Trophoblast cell (in vitro differentiated cells and primary cell): ENCODE measurements around the gene NDST1.
A peak's percentile ranks its signal among the peaks of the same experiment; 100 is the strongest.

Experiments used
- DNase-seq, 2 donors: peaks; one replicate each; pipeline ENCODE4 v3.0.0-alpha.2; 2016
- H2AFZ ChIP-seq: 2 replicates; pipeline ENCODE4 v1.6.1; 2013; ENCODE audit warnings: low read length, moderate library complexity, mild to moderate bottlenecking; ENCODE audit not compliant: insufficient read depth, poor library complexity
- H2AK5ac ChIP-seq: 2 replicates; pipeline ENCODE4 v1.6.1; 2013; ENCODE audit warnings: mild to moderate bottlenecking, low read length
- H2BK120ac ChIP-seq: 2 replicates; pipeline ENCODE4 v1.6.1; 2013; ENCODE audit warnings: low read length, mild to moderate bottlenecking, moderate library complexity; ENCODE audit not compliant: insufficient read depth, poor library complexity
- H2BK12ac ChIP-seq: 2 replicates; pipeline ENCODE4 v1.6.1; 2013; ENCODE audit warnings: mild to moderate bottlenecking, low read length, moderate library complexity
- H2BK5ac ChIP-seq: 2 replicates; pipeline ENCODE4 v1.6.1; 2013; ENCODE audit warnings: low read length, low read depth, moderate library complexity, mild to moderate bottlenecking; ENCODE audit not compliant: poor library complexity
- H3K14ac ChIP-seq: 2 replicates; pipeline ENCODE4 v1.6.1; 2013; ENCODE audit warnings: mild to moderate bottlenecking, low read length
- H3K18ac ChIP-seq: 2 replicates; pipeline ENCODE4 v1.6.1; 2013; ENCODE audit warnings: mild to moderate bottlenecking, low read length
- H3K23ac ChIP-seq: 2 replicates; pipeline ENCODE4 v1.6.1; 2013; ENCODE audit warnings: low read length
- H3K27ac ChIP-seq: 2 replicates; pipeline ENCODE4 v1.5.1; 2013; ENCODE audit warnings: low read depth, mild to moderate bottlenecking, inconsistent platforms, low read length, moderate library complexity
- H3K27me3 ChIP-seq: 2 replicates; pipeline ENCODE4 v1.6.1; 2013; ENCODE audit warnings: inconsistent platforms, mild to moderate bottlenecking, low read length, moderate library complexity; ENCODE audit not compliant: insufficient read depth
- H3K36me3 ChIP-seq, 2 experiments: 1 replicate in 1 of 2; 2 replicates in 1 of 2; pipeline ENCODE4 v1.6.1; 2013; ENCODE audit warnings: low read length in 2 of 2, mild to moderate bottlenecking in 2 of 2, moderate library complexity in 1 of 2; ENCODE audit not compliant: insufficient read depth in 2 of 2, control insufficient read depth in 1 of 2
- H3K4ac ChIP-seq: 2 replicates; pipeline ENCODE4 v1.6.1; 2013; ENCODE audit warnings: low read depth, mild to moderate bottlenecking, low read length, moderate library complexity
- H3K4me1 ChIP-seq, 2 experiments: 1 replicate in 1 of 2; 2 replicates in 1 of 2; pipeline ENCODE4 v1.6.1; 2013; ENCODE audit warnings: low read length in 2 of 2, mild to moderate bottlenecking in 2 of 2, moderate library complexity in 1 of 2; ENCODE audit not compliant: insufficient read depth in 2 of 2, control insufficient read depth in 1 of 2
- H3K4me2 ChIP-seq: 2 replicates; pipeline ENCODE4 v1.6.1; 2013; ENCODE audit warnings: inconsistent platforms, mild to moderate bottlenecking, low read length, moderate library complexity
- H3K4me3 ChIP-seq: 2 replicates; pipeline ENCODE4 v1.5.1; 2013; ENCODE audit warnings: mild to moderate bottlenecking, low read depth, low read length, inconsistent platforms
- H3K79me1 ChIP-seq: one replicate; pipeline ENCODE4 v1.6.1; 2013; ENCODE audit warnings: low read length
- H3K79me2 ChIP-seq: 2 replicates; pipeline ENCODE4 v1.6.1; 2013; ENCODE audit warnings: low read length, mild to moderate bottlenecking; ENCODE audit not compliant: control insufficient read depth, insufficient read depth, poor library complexity
- H3K9ac ChIP-seq: 2 replicates; pipeline ENCODE4 v1.6.1; 2013; ENCODE audit warnings: mild to moderate bottlenecking, low read length
- H3K9me3 ChIP-seq: 2 replicates; pipeline ENCODE4 v1.6.1; 2013; ENCODE audit warnings: low read depth, mild to moderate bottlenecking, control low read depth, inconsistent platforms, low read length; ENCODE audit not compliant: insufficient read depth
- H4K12ac ChIP-seq: 2 replicates; pipeline ENCODE4 v1.6.1; 2013; ENCODE audit warnings: low read depth, mild to moderate bottlenecking, low read length, moderate library complexity
- H4K8ac ChIP-seq: 2 replicates; pipeline ENCODE4 v1.6.1; 2013; ENCODE audit warnings: low read depth, mild to moderate bottlenecking, low read length, moderate library complexity
- H4K91ac ChIP-seq: one replicate; pipeline ENCODE4 v1.6.1; 2013; ENCODE audit warnings: low read depth, mild to moderate bottlenecking, low read length, moderate library complexity
- WGBS: extraction: QIAGEN DNeasy Blood & Tissue Kit; methylation state at CpG from one replicate; pipeline ENCODE4 v1.1.7; 2013; ENCODE audit warnings: missing lambda C conversion rate; ENCODE audit not compliant: insufficient read length, insufficient coverage; ENCODE audit errors: extremely low coverage; 5-methylcytosine and 5-hydroxymethylcytosine counted together

NDST1 gene

DNA sequence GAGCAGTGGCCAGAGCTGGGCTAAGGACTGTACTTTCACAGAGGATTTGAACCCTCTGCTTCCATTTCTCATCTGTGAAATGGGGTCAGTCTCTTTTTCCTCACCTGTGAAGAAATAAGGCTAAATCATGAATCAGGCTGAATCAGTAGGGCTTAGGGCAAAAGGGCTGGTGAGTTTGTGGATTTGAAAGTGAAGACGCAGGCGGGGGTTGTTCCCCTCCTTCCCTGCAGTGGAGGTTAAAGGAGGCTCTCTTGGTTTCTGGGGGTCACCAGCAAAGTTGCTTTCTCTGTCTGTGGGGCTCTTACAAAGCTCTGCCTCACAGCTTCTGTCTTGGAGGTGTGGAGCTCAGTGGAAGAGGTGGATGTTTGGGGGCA, 17.6 kb upstream of the NDST1 start:
- Histone ChIP-seq H2AFZ (no peak overlapping the region), H2BK12ac (peak overlapping the region; percentile 1), H4K12ac (no peak overlapping the region), H3K4me2 (peak overlapping the region; percentile 25), H3K79me2 (peaks cover 52% of the 10 kb centered on the region), H3K27me3 (no peaks in the 10 kb centered on the region), H3K14ac (peak overlapping the region; percentile 1), H3K9me3 (no peaks in the 10 kb centered on the region), H3K36me3 (peaks cover 18 to 21% of the 10 kb centered on the region in 2 experiments), H3K4ac (peak overlapping the region; percentile 81), H4K91ac (peak overlapping the region; percentile 63), H3K27ac (peak overlapping the region; percentile 100), H3K23ac (no peak overlapping the region), H3K4me1 (peaks cover 50 to 51% of the 10 kb centered on the region in 2 experiments), H3K4me3 (no peak overlapping the region), H2AK5ac (peak overlapping the region; percentile 64), H2BK120ac (peak overlapping the region; percentile 75), H3K18ac (peak overlapping the region; percentile 2), H3K79me1 (peaks cover 53% of the 10 kb centered on the region), H2BK5ac (peak overlapping the region; percentile 77), H4K8ac (peak overlapping the region; percentile 26), H3K9ac (no peak overlapping the region)
- DNase-seq, result no peak
- no CpG with 5 or more reads among the region's 2 CpGs for WGBS

- H3K79me2 ChIP-seq, result peaks cover 48% of the 10 kb centered on the region
- H4K8ac ChIP-seq, result no peak overlapping the region
- DNase-seq, result no peak
- peak overlapping the region; percentile 18 for H2AK5ac ChIP-seq
- H4K91ac ChIP-seq, result peak overlapping the region; percentile 63
- peak overlapping the region; percentile 24 for H2BK5ac ChIP-seq
- H3K23ac ChIP-seq, result no peak overlapping the region
- H3K36me3 ChIP-seq, result peaks cover 18 to 21% of the 10 kb centered on the region in 2 experiments
- H3K4me2 ChIP-seq, result no peak overlapping the region
- peak overlapping the region; percentile 81 for H3K4ac ChIP-seq
- no peaks in the 10 kb centered on the region for H3K27me3 ChIP-seq
- H3K4me1 ChIP-seq, result peaks cover 50 to 51% of the 10 kb centered on the region in 2 experiments
- peak overlapping the region; percentile 48 for H2BK120ac ChIP-seq
- no peaks in the 10 kb centered on the region for H3K9me3 ChIP-seq
- H3K79me1 ChIP-seq, result peaks cover 49% of the 10 kb centered on the region
- peak overlapping the region; percentile 100 for H3K27ac ChIP-seq
- H3K4me3 ChIP-seq, result no peak overlapping the region
- no peak overlapping the region for H2AFZ ChIP-seq
- no peak overlapping the region for H3K9ac ChIP-seq
- peak overlapping the region; percentile 35 for H3K14ac ChIP-seq
- WGBS, result no CpG with 5 or more reads among the region's 1 CpG
- no peak overlapping the region for H2BK12ac ChIP-seq
- peak overlapping the region; percentile 34 for H3K18ac ChIP-seq
- H4K12ac ChIP-seq, result no peak overlapping the region
These were observed 17.2 kb upstream of the NDST1 start for GRCh38 chr5:150490754-150491153.

- peak overlapping the region; percentile 96 for H2BK12ac ChIP-seq
- no peak overlapping the region for H3K23ac ChIP-seq
- H4K91ac ChIP-seq, result peak overlapping the region; percentile 96
- peak overlapping the region; percentile 86 for H2BK120ac ChIP-seq
- no peak overlapping the region for H3K9ac ChIP-seq
- no peak overlapping the region for H3K4me2 ChIP-seq
- H4K12ac ChIP-seq, result peak overlapping the region; percentile 46
- WGBS, result no CpG with 5 or more reads among the region's 4 CpGs
- H3K4me3 ChIP-seq, result no peak overlapping the region
- peaks cover 40% of the 10 kb centered on the region for H3K79me1 ChIP-seq
- peak overlapping the region; percentile 100 for H3K4ac ChIP-seq
- H2AFZ ChIP-seq, result peak overlapping the region; percentile 37
- DNase-seq, result no peak
- H3K9me3 ChIP-seq, result no peaks in the 10 kb centered on the region
- peak overlapping the region; percentile 59 for H4K8ac ChIP-seq
- H3K27ac ChIP-seq, result peak overlapping the region; percentile 71
- peak overlapping the region; percentile 97 for H3K14ac ChIP-seq
- peaks cover 48% of the 10 kb centered on the region for H3K79me2 ChIP-seq
- H2AK5ac ChIP-seq, result peak overlapping the region; percentile 94
- peak overlapping the region; percentile 94 for H3K18ac ChIP-seq
- H3K27me3 ChIP-seq, result no peaks in the 10 kb centered on the region
- H3K36me3 ChIP-seq, result peaks cover 22 to 29% of the 10 kb centered on the region in 2 experiments
- H3K4me1 ChIP-seq, result peaks cover 54 to 56% of the 10 kb centered on the region in 2 experiments
- H2BK5ac ChIP-seq, result peak overlapping the region; percentile 85
These were observed 16.1 kb upstream of the NDST1 start for GRCh38 chr5:150491876-150492275.

GRCh38 chr5:150492621-150493020, 15.3 kb upstream of the NDST1 start:
- WGBS, result no CpG with 5 or more reads among the region's 6 CpGs
- Histone ChIP-seq H3K79me1 (peaks cover 36% of the 10 kb centered on the region), H2AK5ac (no peak overlapping the region), H3K79me2 (peaks cover 48% of the 10 kb centered on the region), H3K4me1 (peaks cover 59% of the 10 kb centered on the region in 2 experiments), H3K18ac (peak overlapping the region; percentile 62), H4K8ac (no peak overlapping the region), H3K27me3 (no peaks in the 10 kb centered on the region), H2AFZ (no peak overlapping the region), H2BK120ac (peak overlapping the region; percentile 80), H3K4me3 (no peak overlapping the region), H2BK12ac (peak overlapping the region; percentile 66), H3K4me2 (peak overlapping the region; percentile 27), H4K12ac (no peak overlapping the region), H3K23ac (no peak overlapping the region), H3K27ac (peak overlapping the region; percentile 71), H3K4ac (peak overlapping the region; percentile 81), H3K9ac (no peak overlapping the region), H3K9me3 (no peaks in the 10 kb centered on the region), H3K14ac (no peak overlapping the region), H2BK5ac (no peak overlapping the region), H4K91ac (peak overlapping the region; percentile 69), H3K36me3 (peaks cover 22 to 33% of the 10 kb centered on the region in 2 experiments)
- peak; percentile 80 to 83 for DNase-seq
